ENCODE measurements around the gene NUCB1. TPM values are rescaled to one million over a fixed set of nuclear protein-coding genes. Genes with fewer than 3 reads are reported as not detected.

Gene NUCB1
- total RNA-seq, 1 donor from 2014 or later: 164 TPM

- Histone ChIP-seq H3K27me3 (ENCODE audit: insufficient read depth, low read length) (peaks cover 6% of the 10 kb centered on the region), H3K9ac (ENCODE audit: low read length) (no peak overlapping the region), H3K36me3 (ENCODE audit: insufficient read depth, low read length) (no peaks in the 10 kb centered on the region), H3K9me3 (ENCODE audit: insufficient read depth, low read depth, low read length) (no peaks in the 10 kb centered on the region), H3K79me2 (ENCODE audit: insufficient read depth, low read length) (no peaks in the 10 kb centered on the region), H3K27ac (ENCODE audit: low read depth, low read length) (no peak overlapping the region), H3K4me3 (ENCODE audit: insufficient read depth, low read depth, low read length) (no peak overlapping the region), H2AFZ (ENCODE audit: low read depth, low read length) (no peak overlapping the region), H4K20me1 (ENCODE audit: insufficient read depth, low read length) (no peaks in the 10 kb centered on the region), H3K4me1 (ENCODE audit: insufficient read depth, low read length) (peaks cover 2% of the 10 kb centered on the region), H3K4me2 (ENCODE audit: low read length) (no peak overlapping the region)
- Mint-ChIP-seq H3K27me3 (ENCODE audit: low read depth, unreplicated experiment) (peaks cover 13% of the 10 kb centered on the region), H3K9me3 (ENCODE audit: unreplicated experiment) (no peaks in the 10 kb centered on the region), H3K4me3 (ENCODE audit: unreplicated experiment) (no peak overlapping the region), H3K36me3 (ENCODE audit: low read depth, unreplicated experiment) (no peaks in the 10 kb centered on the region), H3K4me1 (ENCODE audit: low read depth, unreplicated experiment) (no peaks in the 10 kb centered on the region), H3K27ac (ENCODE audit: unreplicated experiment) (no peak overlapping the region)
- no peak for TF ChIP-seq EZH2 (IDR thresholded peaks at IDR 0.05; ENCODE audit: insufficient read depth, low read length)
- TF ChIP-seq, protein P1, sequence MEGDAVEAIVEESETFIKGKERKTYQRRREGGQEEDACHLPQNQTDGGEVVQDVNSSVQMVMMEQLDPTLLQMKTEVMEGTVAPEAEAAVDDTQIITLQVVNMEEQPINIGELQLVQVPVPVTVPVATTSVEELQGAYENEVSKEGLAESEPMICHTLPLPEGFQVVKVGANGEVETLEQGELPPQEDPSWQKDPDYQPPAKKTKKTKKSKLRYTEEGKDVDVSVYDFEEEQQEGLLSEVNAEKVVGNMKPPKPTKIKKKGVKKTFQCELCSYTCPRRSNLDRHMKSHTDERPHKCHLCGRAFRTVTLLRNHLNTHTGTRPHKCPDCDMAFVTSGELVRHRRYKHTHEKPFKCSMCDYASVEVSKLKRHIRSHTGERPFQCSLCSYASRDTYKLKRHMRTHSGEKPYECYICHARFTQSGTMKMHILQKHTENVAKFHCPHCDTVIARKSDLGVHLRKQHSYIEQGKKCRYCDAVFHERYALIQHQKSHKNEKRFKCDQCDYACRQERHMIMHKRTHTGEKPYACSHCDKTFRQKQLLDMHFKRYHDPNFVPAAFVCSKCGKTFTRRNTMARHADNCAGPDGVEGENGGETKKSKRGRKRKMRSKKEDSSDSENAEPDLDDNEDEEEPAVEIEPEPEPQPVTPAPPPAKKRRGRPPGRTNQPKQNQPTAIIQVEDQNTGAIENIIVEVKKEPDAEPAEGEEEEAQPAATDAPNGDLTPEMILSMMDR (IDR thresholded peaks at IDR 0.05; ENCODE audit: insufficient read depth, low read depth, low read length): no peak
- DNase-seq (ENCODE audit: low read depth) (no peak), FAIRE-seq (no peak)
Observed at GRCh38 chr19:48938256-48938655, 38.1 kb downstream of the NUCB1 start.

GRCh38 chr19:48940902-48941301 is 40.8 kb downstream of the NUCB1 start:
- Mint-ChIP-seq H3K9me3 (ENCODE audit: unreplicated experiment) (no peaks in the 10 kb centered on the region), H3K27me3 (ENCODE audit: low read depth, unreplicated experiment) (peaks cover 2% of the 10 kb centered on the region), H3K4me3 (ENCODE audit: unreplicated experiment) (no peak overlapping the region), H3K4me1 (ENCODE audit: low read depth, unreplicated experiment) (no peaks in the 10 kb centered on the region), H3K36me3 (ENCODE audit: low read depth, unreplicated experiment) (no peaks in the 10 kb centered on the region), H3K27ac (ENCODE audit: unreplicated experiment) (no peak overlapping the region)
- Histone ChIP-seq H3K36me3 (ENCODE audit: insufficient read depth, low read length) (no peaks in the 10 kb centered on the region), H3K27me3 (ENCODE audit: insufficient read depth, low read length) (no peaks in the 10 kb centered on the region), H3K27ac (ENCODE audit: low read depth, low read length) (no peak overlapping the region), H3K9ac (ENCODE audit: low read length) (no peak overlapping the region), H3K4me2 (ENCODE audit: low read length) (no peak overlapping the region), H2AFZ (ENCODE audit: low read depth, low read length) (no peak overlapping the region), H3K4me3 (ENCODE audit: insufficient read depth, low read depth, low read length) (no peak overlapping the region), H3K9me3 (ENCODE audit: insufficient read depth, low read depth, low read length) (no peaks in the 10 kb centered on the region), H3K79me2 (ENCODE audit: insufficient read depth, low read length) (no peaks in the 10 kb centered on the region), H4K20me1 (ENCODE audit: insufficient read depth, low read length) (no peaks in the 10 kb centered on the region), H3K4me1 (ENCODE audit: insufficient read depth, low read length) (no peaks in the 10 kb centered on the region)
- DNase-seq (ENCODE audit: low read depth): no peak
- FAIRE-seq: no peak
- TF ChIP-seq EZH2 (IDR thresholded peaks at IDR 0.05; ENCODE audit: insufficient read depth, low read length): no peak
- TF ChIP-seq, protein P1 (IDR thresholded peaks at IDR 0.05; ENCODE audit: insufficient read depth, low read depth, low read length): no peak

- Histone ChIP-seq H3K27me3 (ENCODE audit: insufficient read depth, low read length) (no peaks in the 10 kb centered on the region), H3K4me3 (ENCODE audit: insufficient read depth, low read depth, low read length) (no peak overlapping the region), H3K27ac (ENCODE audit: low read depth, low read length) (no peak overlapping the region), H4K20me1 (ENCODE audit: insufficient read depth, low read length) (no peaks in the 10 kb centered on the region), H3K4me1 (ENCODE audit: insufficient read depth, low read length) (no peaks in the 10 kb centered on the region), H3K79me2 (ENCODE audit: insufficient read depth, low read length) (no peaks in the 10 kb centered on the region), H3K4me2 (ENCODE audit: low read length) (no peak overlapping the region), H3K9me3 (ENCODE audit: insufficient read depth, low read depth, low read length) (peaks cover 5% of the 10 kb centered on the region), H3K36me3 (ENCODE audit: insufficient read depth, low read length) (no peaks in the 10 kb centered on the region), H2AFZ (ENCODE audit: low read depth, low read length) (no peak overlapping the region), H3K9ac (ENCODE audit: low read length) (no peak overlapping the region)
- Mint-ChIP-seq H3K4me3 (ENCODE audit: unreplicated experiment) (no peak overlapping the region), H3K9me3 (ENCODE audit: unreplicated experiment) (peaks cover under 1% of the 10 kb centered on the region), H3K36me3 (ENCODE audit: low read depth, unreplicated experiment) (peaks cover 1% of the 10 kb centered on the region), H3K27ac (ENCODE audit: unreplicated experiment) (no peak overlapping the region), H3K27me3 (ENCODE audit: low read depth, unreplicated experiment) (peaks cover 2% of the 10 kb centered on the region), H3K4me1 (ENCODE audit: low read depth, unreplicated experiment) (no peaks in the 10 kb centered on the region)
- TF ChIP-seq, protein P1 (IDR thresholded peaks at IDR 0.05; ENCODE audit: insufficient read depth, low read depth, low read length): no peak
- no peak for TF ChIP-seq EZH2 (IDR thresholded peaks at IDR 0.05; ENCODE audit: insufficient read depth, low read length)
- DNase-seq (ENCODE audit: low read depth) (no peak), FAIRE-seq (no peak)
Observed at GRCh38 chr19:48943081-48943480, 43.0 kb downstream of the NUCB1 start.
